ENCODE data around the gene FBN1.

- TF ChIP-seq, protein P1, sequence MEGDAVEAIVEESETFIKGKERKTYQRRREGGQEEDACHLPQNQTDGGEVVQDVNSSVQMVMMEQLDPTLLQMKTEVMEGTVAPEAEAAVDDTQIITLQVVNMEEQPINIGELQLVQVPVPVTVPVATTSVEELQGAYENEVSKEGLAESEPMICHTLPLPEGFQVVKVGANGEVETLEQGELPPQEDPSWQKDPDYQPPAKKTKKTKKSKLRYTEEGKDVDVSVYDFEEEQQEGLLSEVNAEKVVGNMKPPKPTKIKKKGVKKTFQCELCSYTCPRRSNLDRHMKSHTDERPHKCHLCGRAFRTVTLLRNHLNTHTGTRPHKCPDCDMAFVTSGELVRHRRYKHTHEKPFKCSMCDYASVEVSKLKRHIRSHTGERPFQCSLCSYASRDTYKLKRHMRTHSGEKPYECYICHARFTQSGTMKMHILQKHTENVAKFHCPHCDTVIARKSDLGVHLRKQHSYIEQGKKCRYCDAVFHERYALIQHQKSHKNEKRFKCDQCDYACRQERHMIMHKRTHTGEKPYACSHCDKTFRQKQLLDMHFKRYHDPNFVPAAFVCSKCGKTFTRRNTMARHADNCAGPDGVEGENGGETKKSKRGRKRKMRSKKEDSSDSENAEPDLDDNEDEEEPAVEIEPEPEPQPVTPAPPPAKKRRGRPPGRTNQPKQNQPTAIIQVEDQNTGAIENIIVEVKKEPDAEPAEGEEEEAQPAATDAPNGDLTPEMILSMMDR (IDR thresholded peaks at IDR 0.05; ENCODE audit: extremely low read depth in 1 of 2, insufficient read depth in 1 of 2, low read depth in 1 of 2, low read length in 2 of 2), result no peak
- TF ChIP-seq EZH2 (IDR thresholded peaks at IDR 0.05; ENCODE audit: borderline replicate concordance, low read depth, low read length, severe bottlenecking), result no peak
These were observed 146.7 kb downstream of the FBN1 start for GRCh38 chr15:48498828-48499227.

Measured in endothelial cell of umbilical vein (primary cell).